Psoas muscle (tissue), 8 donors: ENCODE measurements around the gene MRPS5. TPM values are rescaled to one million over a fixed set of nuclear protein-coding genes. Genes with fewer than 3 reads are reported as not detected.

ENCODE experiments used
- ATAC-seq, 4 donors: fragments of 200-7000 bp; cut with Tn5 transposase; one replicate each; pipeline ENCODE4 v1.9.1; 2020; ENCODE audit warnings: moderate library complexity in 3 of 4, mild to moderate bottlenecking in 2 of 4
- DNase-seq, 2 donors: peaks; one replicate each; pipeline ENCODE4 v3.0.0-alpha.2; 2020
- H3K27ac ChIP-seq: fragments of 200-600 bp; one replicate; pipeline ENCODE4 v1.8.0; 2022
- H3K27me3 ChIP-seq, 3 donors: fragments of 200-600 bp in 1 of 3; one replicate each; pipeline versions ENCODE4 v1.6.1 to v1.8.0; 2013 to 2022; ENCODE audit warnings: low read length in 2 of 3, mild to moderate bottlenecking in 2 of 3, moderate library complexity in 1 of 3; ENCODE audit not compliant: insufficient read depth in 3 of 3
- H3K36me3 ChIP-seq, 2 donors: fragments of 200-600 bp in 1 of 2; one replicate each; pipeline versions ENCODE4 v1.6.1 to v1.8.0; 2013 to 2022; ENCODE audit warnings: low read depth in 1 of 2, mild to moderate bottlenecking in 1 of 2, moderate library complexity in 1 of 2; ENCODE audit not compliant: insufficient read depth in 1 of 2
- H3K4me1 ChIP-seq: fragments of 200-600 bp; one replicate; pipeline ENCODE4 v1.8.0; 2022
- H3K4me3 ChIP-seq: fragments of 200-600 bp; one replicate; pipeline ENCODE4 v1.8.0; 2022; ENCODE audit warnings: mild to moderate bottlenecking
- H3K9me3 ChIP-seq: fragments of 200-600 bp; one replicate; pipeline ENCODE4 v1.8.0; 2022
- WGBS, 3 donors: extraction: QIAGEN DNeasy Blood & Tissue Kit; methylation state at CpG; one replicate each; pipeline versions ENCODE4 v1.1.6 to v1.1.7; 2013; 5-methylcytosine and 5-hydroxymethylcytosine counted together
- intact Hi-C, 2 donors: fragments of 100-400 bp; cut with DNase I; formaldehyde crosslinking; loops; one replicate each; pipeline versions ENCODE4 v1.11.0 to v1.14.2; 2022
- polyA plus RNA-seq, 3 donors: library from polyadenylated mRNA; stranded (reverse); fragments of 200-250 nt; gene quantifications; one replicate each; pipeline ENCODE4 v1.2.3, GENCODE V29; 2013
- total RNA-seq, 4 donors: library from RNA; stranded (reverse); fragmentation: NEBNext Ultra II Directional in 2 of 4; extraction: Animal tissue kit (Norgen Biotek cat#: 25700) in 2 of 4; gene quantifications; one replicate each; pipeline versions ENCODE4 v1.2.1 to v1.2.4, GENCODE V29; 2021 to 2023
- TF ChIP-seq, protein P1 (sequence below): fragments of 200-600 bp; IDR thresholded peaks from one replicate; pipeline ENCODE4 v1.8.0; 2022; ENCODE audit warnings: antibody characterized with exemption
- donor health status: healthy with polysubstance abuse.
- donor health status: DM: no; HTN: no; CAD: no; lungs with moderate emphysema.
- donor health status: Bipolar disorder and iron deficiency.
- donor health status: healthy.
- donor health status: DM: yes; HTN: yes; CAD: no.
- donor health status: DM: no; HTN: no; CAD: no.
- donor health status: DM: no; HTN: no; CAD: no.
- donor health status: DM: yes; HTN: yes; CAD: no.

MRPS5 gene
- total and polyA plus RNA-seq, 7 donors: 45.6 to 180 (median 79.0) TPM

DNA sequence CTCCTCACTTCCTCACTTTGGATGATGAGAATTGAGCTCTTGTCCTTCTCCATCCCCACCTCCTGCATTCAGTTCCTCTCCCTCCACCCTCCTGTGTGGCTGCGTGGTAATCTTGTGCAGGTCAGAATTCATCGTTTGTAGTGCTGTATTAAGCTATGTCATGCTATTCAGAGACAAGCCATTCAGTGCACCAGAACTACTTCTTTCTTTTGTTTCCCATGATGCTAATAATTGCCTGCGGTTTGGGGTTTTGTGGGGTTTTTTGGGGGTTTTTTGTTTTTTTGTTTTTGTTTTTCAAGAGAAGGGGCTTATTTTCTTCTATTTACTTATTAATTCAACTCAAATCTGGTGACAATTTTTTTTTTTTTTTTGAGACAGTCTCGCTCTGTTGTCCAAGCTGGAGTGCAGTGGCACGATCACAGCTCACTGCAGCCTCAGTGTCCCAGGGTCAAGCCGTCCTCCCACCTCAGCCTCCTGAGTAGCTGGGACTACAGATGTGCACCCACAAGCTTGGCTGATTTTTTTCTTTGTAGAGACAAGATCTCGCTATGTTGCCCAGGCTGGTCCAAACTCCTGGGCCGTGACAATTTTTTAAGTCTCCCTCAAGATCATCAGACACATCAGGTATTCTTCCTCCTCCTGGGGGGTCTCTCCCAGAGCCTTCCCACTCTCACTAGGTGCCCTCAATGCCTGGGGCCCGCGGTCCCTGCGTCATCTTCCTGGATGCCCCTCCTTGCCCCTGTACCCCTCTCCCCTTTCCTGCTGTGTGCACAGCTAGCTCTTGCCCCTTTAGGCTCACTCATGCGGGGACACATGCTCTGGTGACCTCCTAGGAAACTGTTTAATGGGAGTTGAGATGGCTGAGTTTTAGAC is 58.3 kb downstream of the MRPS5 start:
- TF ChIP-seq, protein P1, sequence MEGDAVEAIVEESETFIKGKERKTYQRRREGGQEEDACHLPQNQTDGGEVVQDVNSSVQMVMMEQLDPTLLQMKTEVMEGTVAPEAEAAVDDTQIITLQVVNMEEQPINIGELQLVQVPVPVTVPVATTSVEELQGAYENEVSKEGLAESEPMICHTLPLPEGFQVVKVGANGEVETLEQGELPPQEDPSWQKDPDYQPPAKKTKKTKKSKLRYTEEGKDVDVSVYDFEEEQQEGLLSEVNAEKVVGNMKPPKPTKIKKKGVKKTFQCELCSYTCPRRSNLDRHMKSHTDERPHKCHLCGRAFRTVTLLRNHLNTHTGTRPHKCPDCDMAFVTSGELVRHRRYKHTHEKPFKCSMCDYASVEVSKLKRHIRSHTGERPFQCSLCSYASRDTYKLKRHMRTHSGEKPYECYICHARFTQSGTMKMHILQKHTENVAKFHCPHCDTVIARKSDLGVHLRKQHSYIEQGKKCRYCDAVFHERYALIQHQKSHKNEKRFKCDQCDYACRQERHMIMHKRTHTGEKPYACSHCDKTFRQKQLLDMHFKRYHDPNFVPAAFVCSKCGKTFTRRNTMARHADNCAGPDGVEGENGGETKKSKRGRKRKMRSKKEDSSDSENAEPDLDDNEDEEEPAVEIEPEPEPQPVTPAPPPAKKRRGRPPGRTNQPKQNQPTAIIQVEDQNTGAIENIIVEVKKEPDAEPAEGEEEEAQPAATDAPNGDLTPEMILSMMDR: no peak
- ATAC-seq: no peak
- Histone ChIP-seq H3K36me3 (no peaks in the 10 kb centered on the region), H3K9me3 (no peaks in the 10 kb centered on the region), H3K27ac (no peak overlapping the region), H3K4me3 (no peak overlapping the region), H3K4me1 (no peaks in the 10 kb centered on the region), H3K27me3 (peaks cover 0 to 9% (median 0%) of the 10 kb centered on the region in 3 donors)
- 79 to 80% (median 80%) methylated on average over 12 of the region's 12 CpGs for WGBS, 3 donors
- DNase-seq: no peak
- intact Hi-C loops: no loop called here

DNA sequence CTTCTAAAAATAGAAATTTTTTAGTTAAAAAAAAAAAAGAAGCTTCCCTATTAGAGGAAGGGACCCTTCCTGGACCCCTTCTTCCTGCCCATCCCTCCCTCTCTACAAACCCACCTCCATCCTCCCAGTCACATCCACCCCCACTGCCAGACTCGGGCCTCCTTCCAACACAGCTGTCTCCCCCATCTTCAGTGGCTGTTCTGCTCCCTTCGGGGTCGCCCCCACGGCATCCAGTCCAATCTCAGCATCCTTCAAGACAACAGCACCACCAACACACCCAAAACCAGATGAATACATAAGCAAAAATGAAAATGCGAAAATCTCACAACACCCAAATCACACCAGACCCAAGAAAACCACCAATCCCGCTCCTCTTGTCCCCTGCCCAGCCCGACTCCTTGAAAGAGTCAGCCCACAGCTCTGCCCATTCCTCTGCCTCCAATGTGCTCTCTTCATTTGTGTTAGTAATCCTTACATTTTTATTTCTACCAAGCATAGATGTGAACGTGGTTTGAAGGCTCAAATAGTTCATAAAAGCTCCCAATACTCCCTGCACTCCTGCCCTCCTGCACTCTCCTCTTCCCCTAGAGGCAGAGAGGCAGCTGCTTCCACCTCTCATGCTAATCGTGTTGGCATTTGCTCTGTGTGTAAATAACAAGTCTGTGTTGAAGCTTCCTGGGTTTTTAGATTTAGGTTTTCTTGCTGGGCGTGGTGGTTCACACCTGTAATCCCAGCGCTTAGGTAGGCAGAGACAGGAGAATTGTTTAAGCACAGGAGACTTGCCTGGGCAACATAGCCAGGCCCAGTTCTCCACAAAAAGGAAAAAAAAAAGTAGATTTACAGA is 59.1 kb downstream of the MRPS5 start:
- no peak overlapping the region for H3K27ac ChIP-seq
- TF ChIP-seq, protein P1: no peak
- intact Hi-C loops: no loop called here
- no peak for ATAC-seq
- no peaks in the 10 kb centered on the region for H3K9me3 ChIP-seq
- peaks cover 0 to 9% (median 0%) of the 10 kb centered on the region in 3 donors for H3K27me3 ChIP-seq
- 48 to 55% (median 54%) methylated on average over 11 of the region's 11 CpGs for WGBS, 3 donors
- H3K36me3 ChIP-seq: no peaks in the 10 kb centered on the region
- no peak for DNase-seq
- no peak overlapping the region for H3K4me3 ChIP-seq
- H3K4me1 ChIP-seq: no peaks in the 10 kb centered on the region

DNA sequence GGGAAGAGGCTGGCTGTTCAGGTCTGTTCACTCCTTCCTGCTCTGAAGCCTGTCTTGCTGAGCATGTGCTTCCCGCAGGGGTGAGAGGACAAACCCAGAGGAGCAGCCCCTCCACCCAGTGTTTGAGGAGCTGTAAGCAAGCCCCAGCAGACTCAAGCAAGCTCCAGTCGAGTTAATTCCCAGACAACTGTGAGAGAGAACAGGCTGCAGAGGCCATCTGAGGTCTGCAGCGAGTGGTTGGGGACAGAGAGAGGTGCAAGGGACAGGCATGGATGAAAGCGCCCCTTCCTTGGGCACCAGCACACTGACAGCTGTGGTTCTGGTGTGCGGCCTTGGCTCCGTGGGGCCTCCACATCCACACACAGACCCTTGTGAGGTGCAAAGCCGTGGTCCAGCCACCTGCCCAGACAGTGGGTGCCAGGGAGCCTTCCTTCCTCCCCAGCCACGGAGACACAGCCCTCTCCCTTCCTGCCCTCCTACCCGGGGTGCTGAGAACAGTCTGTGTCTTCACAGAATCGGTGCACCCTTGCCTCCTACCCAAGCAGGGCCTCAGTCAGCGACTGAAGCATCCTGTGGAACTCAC is 59.9 kb downstream of the MRPS5 start:
- H3K4me3 ChIP-seq: no peak overlapping the region
- no peaks in the 10 kb centered on the region for H3K9me3 ChIP-seq
- peaks cover 0 to 9% (median 0%) of the 10 kb centered on the region in 3 donors for H3K27me3 ChIP-seq
- 37 to 55% (median 40%) methylated on average over 11 of the region's 11 CpGs for WGBS, 3 donors
- DNase-seq (no peak), ATAC-seq (no peak)
- intact Hi-C loops: no loop called here
- TF ChIP-seq, protein P1: no peak
- H3K36me3 ChIP-seq: no peaks in the 10 kb centered on the region
- no peaks in the 10 kb centered on the region for H3K4me1 ChIP-seq
- no peak overlapping the region for H3K27ac ChIP-seq

DNA sequence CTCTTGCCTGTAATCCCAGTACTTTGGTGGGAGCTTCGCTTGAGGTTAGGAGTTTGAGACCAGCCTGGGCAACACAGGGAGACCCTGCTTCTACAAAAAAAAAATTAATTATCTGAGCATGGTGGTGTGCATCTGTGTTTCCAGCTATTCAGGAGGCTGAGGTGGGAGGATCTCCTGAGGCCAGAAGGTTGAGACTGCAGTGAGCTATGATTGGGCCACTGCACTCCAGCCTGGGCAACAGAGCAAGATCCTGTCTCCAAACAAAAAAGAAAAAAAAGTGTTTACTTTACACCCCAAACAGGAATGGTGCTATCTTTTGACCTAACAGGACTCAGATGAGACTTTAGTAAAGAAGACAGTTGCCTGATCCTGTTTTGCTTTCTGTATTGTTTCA is 60.5 kb downstream of the MRPS5 start:
- DNase-seq (no peak), ATAC-seq (no peak)
- intact Hi-C loops: no loop called here
- Histone ChIP-seq H3K4me1 (no peaks in the 10 kb centered on the region), H3K27ac (no peak overlapping the region), H3K4me3 (no peak overlapping the region), H3K27me3 (peaks cover 0 to 11% (median 0%) of the 10 kb centered on the region in 3 donors), H3K36me3 (no peaks in the 10 kb centered on the region), H3K9me3 (no peaks in the 10 kb centered on the region)
- TF ChIP-seq, protein P1: no peak
- 91 to 100% (median 95%) methylated on average over 1 of the region's 1 CpG for WGBS, 3 donors
